GM19043 (cell line): Measurements from ENCODE around the gene ABCC10.
"Not testable (repeated sequence)": the region's sequence is repeated elsewhere in the genome, so short reads cannot be mapped to it uniquely, and the experiment has no call there.

Experiments
- ATAC-seq: cut with Tn5 transposase; IDR thresholded peaks from one replicate; pipeline ENCODE4 v1.9.1; 2021; ENCODE audit warnings: low read depth; ENCODE audit not compliant: unreplicated experiment

Gene ABCC10, protein sequence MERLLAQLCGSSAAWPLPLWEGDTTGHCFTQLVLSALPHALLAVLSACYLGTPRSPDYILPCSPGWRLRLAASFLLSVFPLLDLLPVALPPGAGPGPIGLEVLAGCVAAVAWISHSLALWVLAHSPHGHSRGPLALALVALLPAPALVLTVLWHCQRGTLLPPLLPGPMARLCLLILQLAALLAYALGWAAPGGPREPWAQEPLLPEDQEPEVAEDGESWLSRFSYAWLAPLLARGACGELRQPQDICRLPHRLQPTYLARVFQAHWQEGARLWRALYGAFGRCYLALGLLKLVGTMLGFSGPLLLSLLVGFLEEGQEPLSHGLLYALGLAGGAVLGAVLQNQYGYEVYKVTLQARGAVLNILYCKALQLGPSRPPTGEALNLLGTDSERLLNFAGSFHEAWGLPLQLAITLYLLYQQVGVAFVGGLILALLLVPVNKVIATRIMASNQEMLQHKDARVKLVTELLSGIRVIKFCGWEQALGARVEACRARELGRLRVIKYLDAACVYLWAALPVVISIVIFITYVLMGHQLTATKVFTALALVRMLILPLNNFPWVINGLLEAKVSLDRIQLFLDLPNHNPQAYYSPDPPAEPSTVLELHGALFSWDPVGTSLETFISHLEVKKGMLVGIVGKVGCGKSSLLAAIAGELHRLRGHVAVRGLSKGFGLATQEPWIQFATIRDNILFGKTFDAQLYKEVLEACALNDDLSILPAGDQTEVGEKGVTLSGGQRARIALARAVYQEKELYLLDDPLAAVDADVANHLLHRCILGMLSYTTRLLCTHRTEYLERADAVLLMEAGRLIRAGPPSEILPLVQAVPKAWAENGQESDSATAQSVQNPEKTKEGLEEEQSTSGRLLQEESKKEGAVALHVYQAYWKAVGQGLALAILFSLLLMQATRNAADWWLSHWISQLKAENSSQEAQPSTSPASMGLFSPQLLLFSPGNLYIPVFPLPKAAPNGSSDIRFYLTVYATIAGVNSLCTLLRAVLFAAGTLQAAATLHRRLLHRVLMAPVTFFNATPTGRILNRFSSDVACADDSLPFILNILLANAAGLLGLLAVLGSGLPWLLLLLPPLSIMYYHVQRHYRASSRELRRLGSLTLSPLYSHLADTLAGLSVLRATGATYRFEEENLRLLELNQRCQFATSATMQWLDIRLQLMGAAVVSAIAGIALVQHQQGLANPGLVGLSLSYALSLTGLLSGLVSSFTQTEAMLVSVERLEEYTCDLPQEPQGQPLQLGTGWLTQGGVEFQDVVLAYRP (N-terminal part only)

GRCh38 chr6:43427406-43428111 is at the start of gene ABCC10:
Gene ABCC10, plus strand, starts transcription at chr6:43427541. Its CDS starts 438 bp downstream, at chr6:43427979.
- ATAC-seq = peak; percentile 91

GRCh38 chr6:43377710-43378229 is 49.6 kb upstream of the ABCC10 start:
- ATAC-seq = peak; percentile 34

DNA sequence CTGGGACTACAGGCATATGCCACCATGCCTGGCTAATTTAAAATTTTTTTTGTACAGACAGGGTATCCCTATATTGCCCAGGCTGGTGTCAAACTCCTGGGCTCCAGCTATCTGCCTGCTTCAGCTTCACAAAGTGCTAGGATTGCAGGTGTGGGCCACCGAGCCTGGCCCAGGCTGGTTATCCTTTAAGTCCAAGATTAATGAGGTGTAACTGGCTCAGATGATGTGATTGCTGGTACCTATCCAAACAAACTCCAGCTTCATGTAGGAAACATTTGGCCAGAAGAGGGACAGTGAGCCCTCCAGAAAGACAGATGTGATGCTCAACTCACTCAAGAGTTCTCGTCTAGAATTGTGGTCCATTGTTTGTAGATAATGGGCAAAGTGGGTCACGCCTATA is 48.7 kb upstream of the ABCC10 start:
- ATAC-seq = no peak

DNA sequence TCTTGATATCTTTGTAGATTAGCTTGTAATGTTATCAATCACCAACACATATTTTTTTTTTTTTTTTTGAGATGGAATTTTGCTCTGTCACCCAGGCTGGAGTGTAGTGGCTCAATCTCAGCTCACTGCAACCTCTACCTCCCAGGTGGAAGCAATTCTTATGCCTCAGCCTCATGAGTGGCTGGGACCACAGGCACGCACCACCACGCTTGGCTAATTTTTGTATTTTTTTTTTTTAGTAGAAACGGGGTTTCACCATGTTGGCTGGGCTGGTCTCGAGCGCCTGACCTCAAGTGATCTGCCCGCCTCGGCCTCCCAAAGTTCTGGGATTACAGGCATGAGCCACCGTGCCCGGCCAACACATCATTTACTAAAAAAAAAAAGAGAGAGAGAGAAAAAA is 46.5 kb upstream of the ABCC10 start:
- not testable (repeated sequence) for ATAC-seq

DNA sequence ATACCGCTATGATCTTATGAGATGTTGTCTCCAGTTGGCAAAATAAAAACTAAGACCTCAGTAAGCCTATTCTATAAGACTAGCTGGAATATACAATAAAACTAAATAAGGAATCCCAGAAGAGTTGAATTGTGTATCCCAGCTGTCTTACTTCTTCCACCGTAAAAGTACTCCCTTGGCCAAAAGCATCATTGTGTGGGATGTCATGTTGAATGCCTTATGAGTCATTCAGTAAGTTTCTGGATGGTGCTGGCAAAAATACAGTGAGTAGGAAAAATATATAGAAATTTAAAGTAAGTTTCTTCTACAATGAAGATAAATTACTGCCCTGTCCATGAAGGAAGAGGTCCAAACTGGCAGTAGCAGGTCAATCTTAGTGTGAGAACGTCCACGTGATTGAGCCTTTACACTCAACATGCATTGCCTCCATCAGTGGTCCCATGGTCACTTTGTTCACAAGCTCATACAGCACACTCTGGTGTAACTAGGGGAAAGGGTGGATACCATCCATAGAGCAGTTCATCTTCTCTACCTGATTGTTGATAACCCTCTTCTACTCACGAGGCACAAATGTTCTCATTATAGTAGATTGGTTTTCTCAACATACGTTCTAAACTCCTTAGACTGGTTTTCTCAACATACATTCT is 44.2 kb upstream of the ABCC10 start:
- peak; percentile 28 for ATAC-seq

DNA sequence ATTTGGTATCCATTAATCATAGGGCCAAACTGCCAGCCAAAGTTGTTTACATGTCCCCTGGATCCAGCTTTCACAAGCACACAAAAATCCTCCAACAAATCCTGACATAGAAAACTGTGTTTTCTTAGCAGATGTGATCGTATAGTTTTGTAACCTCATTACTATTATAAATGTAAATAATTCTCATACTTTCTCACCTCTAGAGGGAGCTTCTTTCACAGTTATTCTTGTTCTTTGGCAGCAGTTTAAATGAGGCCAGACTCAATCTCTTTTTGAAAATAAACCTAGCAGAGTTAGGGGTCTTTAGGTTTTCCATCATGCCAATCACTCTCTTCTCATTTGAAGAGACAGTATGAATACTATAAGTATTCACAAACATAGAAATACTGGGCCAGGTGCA is 40.8 kb upstream of the ABCC10 start:
- no peak for ATAC-seq

GRCh38 chr6:43389730-43390295 is 37.5 kb upstream of the ABCC10 start:
- no peak for ATAC-seq

GRCh38 chr6:43390753-43391439 is 36.4 kb upstream of the ABCC10 start:
- ATAC-seq = not testable (repeated sequence)

DNA sequence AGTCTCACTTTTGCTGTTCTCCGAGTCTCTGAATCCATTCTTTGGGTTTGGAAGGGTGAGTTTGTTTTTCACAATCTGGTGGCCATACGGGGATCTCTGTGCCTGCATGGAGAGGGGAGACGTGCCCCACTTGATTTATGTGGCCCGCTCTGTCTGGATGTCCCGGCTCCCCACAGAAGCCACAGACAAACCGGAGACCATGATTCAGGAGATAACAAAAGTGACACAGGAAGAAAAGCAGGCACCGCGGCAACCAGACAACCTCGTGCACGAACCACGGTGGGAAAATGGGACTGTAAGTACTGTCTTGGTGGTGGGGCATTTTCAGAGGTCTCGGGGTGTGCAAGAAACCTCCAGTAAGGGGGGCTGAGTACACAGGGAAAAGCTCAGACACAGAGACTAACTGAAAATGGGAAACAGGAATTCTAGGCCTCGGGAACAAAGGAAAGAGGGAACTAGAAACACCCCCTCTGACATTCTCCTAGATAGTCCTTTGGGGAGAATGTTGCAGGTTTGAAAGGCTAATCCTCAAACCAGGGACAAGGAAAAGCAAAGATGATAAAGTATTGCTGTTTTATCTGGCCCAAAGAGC is 35.8 kb upstream of the ABCC10 start:
- ATAC-seq = no peak

- ATAC-seq = not testable (repeated sequence)
Observed at GRCh38 chr6:43393133-43393532, 34.2 kb upstream of the ABCC10 start.

DNA sequence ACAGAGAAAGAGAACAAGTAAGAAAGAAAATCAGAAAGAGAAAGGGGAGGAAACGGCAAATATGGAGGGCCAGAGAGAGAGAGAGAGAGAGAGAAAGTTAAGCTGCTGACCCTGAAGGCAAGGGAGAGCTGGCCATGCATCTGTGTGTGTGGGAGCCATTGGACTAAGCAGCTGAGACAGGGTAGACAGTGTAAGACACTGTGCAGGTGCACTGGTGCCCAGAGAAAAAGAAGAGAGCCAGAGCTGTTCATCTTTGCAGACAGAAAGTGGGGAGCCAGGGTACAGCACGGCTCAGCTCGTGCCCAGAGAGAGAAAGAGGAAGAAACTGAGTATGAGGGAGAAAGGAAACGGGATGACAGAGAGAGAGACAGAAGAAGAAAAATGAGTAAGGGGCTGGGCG is 33.7 kb upstream of the ABCC10 start:
- ATAC-seq = no peak

DNA sequence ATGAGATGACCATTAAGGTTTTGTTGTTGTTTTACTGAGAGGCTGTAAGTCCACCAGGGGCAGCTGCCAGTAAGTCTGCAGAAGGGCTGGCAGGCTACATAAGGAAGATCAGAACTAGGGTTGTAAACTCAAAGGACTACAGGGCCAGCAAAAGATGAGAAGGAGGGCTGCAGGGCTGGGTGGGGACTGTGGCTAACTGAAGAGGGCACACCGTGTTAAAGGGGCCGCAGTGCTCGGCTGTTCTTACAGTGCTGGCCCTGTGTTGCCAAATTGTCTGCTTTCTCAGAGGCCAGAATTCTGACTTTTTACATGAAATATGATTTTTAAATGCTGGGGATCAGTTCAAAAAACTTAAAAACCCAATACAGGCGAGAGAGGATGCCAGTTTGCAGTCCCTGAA is 32.4 kb upstream of the ABCC10 start:
- no peak for ATAC-seq

DNA sequence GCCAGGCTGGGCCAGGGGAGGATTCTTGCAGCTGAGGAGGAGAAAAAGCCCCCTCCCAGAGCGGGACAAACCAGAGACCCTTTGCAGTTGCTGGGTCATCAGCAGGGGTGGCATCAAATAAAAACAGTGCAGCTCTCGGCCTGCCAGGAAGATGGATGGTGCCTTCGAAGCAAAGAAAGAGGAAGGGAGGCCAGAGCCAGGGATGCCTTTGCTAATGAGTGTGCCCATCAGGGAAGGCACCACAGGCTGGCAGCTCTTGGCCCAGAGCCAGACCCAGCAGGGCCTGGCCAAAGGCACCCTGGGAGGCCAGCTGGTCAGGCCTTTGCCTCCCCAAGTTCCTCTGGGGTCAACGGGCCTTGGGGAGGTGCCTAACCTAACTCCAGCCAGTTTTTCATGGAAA is 31.6 kb upstream of the ABCC10 start:
- no peak for ATAC-seq

- no peak for ATAC-seq
Observed at GRCh38 chr6:43396408-43397149, 30.8 kb upstream of the ABCC10 start.

DNA sequence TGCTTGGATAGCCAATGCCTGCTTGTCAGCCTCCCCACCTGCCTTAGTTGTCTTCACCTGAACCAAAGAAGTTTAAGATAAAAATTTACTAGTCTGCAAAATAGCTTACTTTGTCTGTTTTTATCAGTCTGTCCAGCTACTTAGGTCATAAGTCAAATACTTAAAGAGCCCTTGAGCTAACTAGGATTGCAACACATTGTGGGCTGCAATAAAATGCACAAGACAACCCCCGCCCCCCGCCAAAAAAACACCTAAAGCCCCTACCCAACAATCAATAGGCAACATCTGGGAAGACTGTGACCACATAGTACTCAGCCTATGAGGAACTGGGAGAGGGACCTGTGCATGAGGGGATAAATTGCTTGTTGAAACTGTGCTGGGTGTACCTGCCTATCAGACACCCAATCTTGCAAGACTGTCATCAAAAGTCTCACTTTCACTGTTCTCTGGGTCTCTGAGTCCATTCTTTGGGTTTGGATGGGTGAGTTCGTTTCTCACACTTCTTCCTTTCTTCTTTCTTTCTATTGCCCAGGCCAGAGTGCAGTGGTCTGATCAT is 27.3 kb upstream of the ABCC10 start:
- no peak for ATAC-seq

DNA sequence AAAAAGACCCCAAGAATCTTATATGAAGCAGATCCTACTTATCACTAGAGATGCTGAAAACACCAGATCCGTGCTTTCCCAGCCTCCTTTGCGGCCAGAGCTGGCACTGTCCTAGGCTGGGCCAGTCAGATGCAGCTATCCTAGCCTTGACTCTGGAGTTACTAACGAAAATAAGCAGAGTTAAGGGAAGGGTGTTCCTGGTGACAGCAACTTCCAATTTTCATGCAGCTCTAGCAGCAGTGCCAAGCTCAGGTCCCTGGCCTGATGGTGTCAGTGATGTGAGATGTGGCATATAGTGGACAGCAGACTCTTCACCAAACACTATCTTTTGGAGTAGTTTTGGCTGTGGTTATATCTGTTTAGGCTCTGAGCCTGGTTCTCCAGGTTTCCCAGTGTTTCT is 25.6 kb upstream of the ABCC10 start:
- ATAC-seq = no peak

- ATAC-seq = no peak
Observed at GRCh38 chr6:43402820-43403219, 24.5 kb upstream of the ABCC10 start.
